Measurements from ENCODE around the gene DYNC1LI1. TPM values are rescaled to one million over a fixed set of nuclear protein-coding genes. Genes with fewer than 3 reads are reported as not detected.

Gene DYNC1LI1
- total and polyA plus RNA-seq, 2 of the 4 experiments (the other 2 are of a cell fraction) = 25.2 to 30.8 TPM

- H3K9ac ChIP-seq (ENCODE audit: low read depth, low read length) = no peak overlapping the region
- peaks cover 15% of the 10 kb centered on the region for H3K9me1 ChIP-seq (ENCODE audit: insufficient read depth, low read length)
- CTCF ChIA-PET = interaction anchor here (1.7 kb wide), 1 partner anchor 8 kb away, joined by 5 read pairs; no protein-coding TSS in a partner anchor
Observed at GRCh38 chr3:32493437-32494414, 76.9 kb downstream of the DYNC1LI1 start.

More at GRCh38 chr3:32493437-32494414, 76.9 kb downstream of the DYNC1LI1 start:
- Histone ChIP-seq H3K14ac (replicated peaks; ENCODE audit: low read depth, low read length) (peak overlapping the region; percentile 38; the same call in 1 of the 2 replicates), H3K23ac (ENCODE audit: low read depth, low read length) (no peak overlapping the region; the same call in 1 of the 2 replicates), H4K5ac (ENCODE audit: low read depth, low read length) (no peak overlapping the region), H3K27ac (ENCODE audit: insufficient read depth, low read length) (no peak overlapping the region), H2BK120ac (ENCODE audit: low read depth, low read length) (no peak overlapping the region), H3K4me1 (ENCODE audit: control insufficient read depth, insufficient read depth, low read length) (peaks cover 9% of the 10 kb centered on the region), H3K4ac (ENCODE audit: low read depth, low read length) (no peak overlapping the region), H3K56ac (ENCODE audit: extremely low read depth, insufficient read depth, low read length) (no peak overlapping the region), H2AK9ac (replicated peaks; ENCODE audit: low read depth, low read length, poor library complexity) (no peak overlapping the region), H4K8ac (ENCODE audit: low read depth in 2 of 2, low read length in 2 of 2) (no peak overlapping the region), H3K79me1 (ENCODE audit: low read depth in 1 of 2, low read length in 2 of 2) (peaks cover 33 to 52% of the 10 kb centered on the region in 2 experiments), H2AFZ (replicated peaks; ENCODE audit: low read length, poor library complexity) (no peak overlapping the region), H2BK20ac (ENCODE audit: low read depth, low read length) (no peak overlapping the region), H4K91ac (ENCODE audit: insufficient read depth, low read depth, low read length) (no peak overlapping the region; the same call in 1 of the 2 replicates), H2BK5ac (ENCODE audit: low read depth, low read length, poor library complexity, severe bottlenecking) (no peak overlapping the region), H3K9me3 (ENCODE audit: control insufficient read depth, insufficient read depth, low read length) (no peaks in the 10 kb centered on the region), H3K4me2 (ENCODE audit: low read depth, low read length) (peak overlapping the region; percentile 2; the same call in 1 of the 2 replicates), H3K27me3 (ENCODE audit: control insufficient read depth, insufficient read depth, low read length) (no peaks in the 10 kb centered on the region), H3K18ac (ENCODE audit: low read depth, low read length) (no peak overlapping the region), H4K20me1 (ENCODE audit: insufficient read depth, low read length) (peaks cover 30% of the 10 kb centered on the region), H2BK15ac (ENCODE audit: low read depth, low read length) (no peak overlapping the region), H3K4me3 (ENCODE audit: insufficient read depth, low read depth, low read length) (no peak overlapping the region), H3K36me3 (ENCODE audit: control insufficient read depth, insufficient read depth, low read length) (0 out of 2 replicates have a peak, but pooled peaks cover 3% of the 10 kb centered on the region), H2AK5ac (ENCODE audit: low read depth, low read length) (no peak overlapping the region)
- DNase-seq (peak; percentile 40), ATAC-seq (ENCODE audit: low read depth) (peak; percentile 83)
- dilution Hi-C loops (cut with HindIII; ENCODE audit: low sequenced_read_pairs, unreplicated experiment) = no loop called here
- BruUV-seq (replicated peaks) = no TSS peak
- POLR2A ChIA-PET (ENCODE audit: unreplicated experiment) = no interaction called here
- in situ Hi-C loops (cut with MboI; ENCODE audit: low sequenced_read_pairs) = no loop called here
- no peak for TF ChIP-seq BHLHE40 (IDR thresholded peaks at IDR 0.05; ENCODE audit: low read depth, low read length)
- 0 out of 2 replicates have a peak, but pooled peaks have one; percentile 12 for TF ChIP-seq CEBPB (IDR thresholded peaks at IDR 0.05; ENCODE audit: low read depth, low read length)
- TF ChIP-seq MAZ (IDR thresholded peaks at IDR 0.05; ENCODE audit: borderline replicate concordance, low read depth, low read length) = no peak
- WGBS, 2 experiments (ENCODE audit: extremely low coverage in 2 of 2, insufficient read length in 1 of 2) = no CpG with 5 or more reads among the region's 3 CpGs
- intact Hi-C loops (cut with micrococcal nuclease) = loop anchor here (1.0 kb wide), 1 partner anchor 8 kb away; no protein-coding TSS in a partner anchor

Measured in IMR-90 (cell line).